GM12801 (cell line): Measurements from ENCODE around the gene CAMKK1.

Experiments used
- CTCF ChIP-seq: IDR thresholded peaks from one replicate; pipeline ENCODE4 v1.5.1; 2011; ENCODE audit warnings: control low read depth; ENCODE audit not compliant: insufficient read length; ENCODE audit errors: extremely low read depth

Gene CAMKK1

GRCh38 chr17:3909257-3909656 lies 16.4 kb upstream of the CAMKK1 start:
- no peak for TF ChIP-seq CTCF

DNA sequence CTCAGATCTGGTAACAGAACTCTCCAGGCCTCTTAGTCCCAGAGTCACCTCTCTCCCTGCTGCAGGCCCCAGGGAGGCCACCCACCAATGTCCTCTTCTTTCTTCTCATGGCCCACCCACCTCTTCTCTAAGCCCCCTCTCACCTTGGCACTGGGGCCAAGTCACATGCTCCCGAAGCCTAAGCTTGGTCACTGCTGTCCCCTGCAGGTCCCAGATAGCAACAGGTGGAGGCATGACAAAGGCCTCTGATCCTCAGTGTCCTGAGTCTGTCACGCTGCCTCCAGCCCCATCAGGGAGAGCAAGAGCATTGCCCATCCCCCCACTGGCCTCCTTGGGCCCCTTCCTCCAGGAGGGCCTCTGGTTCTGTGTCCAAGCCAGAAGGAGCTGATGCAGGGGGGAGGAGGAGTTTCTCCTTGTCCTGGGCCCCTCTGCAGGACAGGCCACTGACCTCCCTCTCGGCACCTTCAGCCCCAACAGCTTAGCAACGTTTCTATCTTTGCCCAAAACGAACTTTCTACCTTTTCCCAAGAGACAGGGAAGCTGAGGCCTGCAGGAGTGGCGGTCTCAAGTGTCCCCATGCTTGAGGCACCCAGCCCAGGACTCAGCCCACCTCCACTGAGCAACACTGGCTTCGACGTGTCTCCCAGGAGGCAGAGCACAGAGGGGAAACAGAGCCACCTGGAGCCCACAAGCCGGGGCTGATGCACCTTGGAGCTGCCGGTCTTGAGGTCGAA lies 14.8 kb upstream of the CAMKK1 start:
- TF ChIP-seq CTCF = no peak

GRCh38 chr17:3906881-3907280 lies 14.0 kb upstream of the CAMKK1 start:
- TF ChIP-seq CTCF = no peak

DNA sequence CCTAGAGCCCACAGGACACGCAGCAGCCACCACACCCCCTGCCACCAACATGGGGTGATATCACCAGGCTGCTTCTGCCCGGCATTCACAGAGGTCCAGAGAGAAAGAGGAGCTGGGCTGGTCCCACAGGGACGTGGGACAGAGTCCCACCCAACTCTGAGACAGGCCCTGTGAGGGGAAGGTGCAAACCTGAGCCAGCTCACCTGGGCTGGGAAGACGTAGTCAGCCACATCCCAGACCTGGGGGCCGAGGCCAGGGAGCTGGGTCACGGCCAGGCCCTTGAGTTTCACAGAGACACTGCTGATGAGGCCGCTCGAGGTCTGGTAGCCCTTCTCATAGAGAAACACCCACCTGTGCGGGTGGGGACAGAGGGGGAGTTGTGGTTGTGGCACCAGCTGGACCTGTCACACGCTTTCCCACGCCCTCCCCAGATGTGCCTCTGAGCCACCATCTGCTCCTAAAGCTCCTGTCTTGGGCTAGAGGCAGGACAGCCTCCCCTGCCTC lies 12.2 kb upstream of the CAMKK1 start:
- TF ChIP-seq CTCF = no peak

DNA sequence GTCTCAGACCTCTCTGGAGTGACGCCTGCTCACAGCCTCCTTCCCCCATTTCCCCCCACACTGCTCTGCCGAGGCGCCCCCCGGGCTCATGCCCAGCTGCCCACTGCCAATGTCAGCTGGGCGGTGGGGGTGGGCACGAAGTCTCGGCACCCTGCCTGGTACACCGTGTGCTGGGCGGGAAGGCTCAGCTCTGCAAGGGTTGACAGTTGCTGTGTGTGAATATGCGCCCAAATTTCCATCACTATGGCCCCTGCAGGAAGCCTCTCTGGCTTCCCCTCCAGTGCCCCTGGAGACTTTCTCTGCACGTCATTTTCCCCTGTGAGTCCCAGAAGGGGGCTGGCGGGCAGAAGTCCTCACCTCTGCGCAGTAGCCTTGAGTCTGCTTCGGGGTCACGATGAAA lies 11.6 kb upstream of the CAMKK1 start:
- TF ChIP-seq CTCF = no peak

DNA sequence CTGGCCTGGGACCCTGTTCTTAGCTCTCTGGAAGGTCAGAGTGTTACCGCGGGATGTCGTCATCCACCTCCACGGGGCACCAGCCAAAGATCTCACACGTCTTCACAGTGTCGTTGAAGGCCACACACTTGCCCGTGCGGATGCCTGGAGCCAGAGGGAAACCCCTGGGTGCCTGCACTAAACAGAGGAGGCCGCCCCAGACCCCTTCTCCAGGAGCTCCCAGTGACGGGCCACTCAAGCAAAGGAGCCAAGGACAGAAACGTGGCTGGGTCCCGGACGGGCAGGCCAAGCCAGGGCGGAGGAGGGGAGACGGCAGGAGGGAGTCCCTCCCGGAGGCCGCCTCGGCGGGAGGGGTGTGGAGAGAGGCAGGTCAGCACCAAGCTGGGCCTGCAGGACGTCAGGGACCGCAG lies 11.0 kb upstream of the CAMKK1 start:
- TF ChIP-seq CTCF = no peak

DNA sequence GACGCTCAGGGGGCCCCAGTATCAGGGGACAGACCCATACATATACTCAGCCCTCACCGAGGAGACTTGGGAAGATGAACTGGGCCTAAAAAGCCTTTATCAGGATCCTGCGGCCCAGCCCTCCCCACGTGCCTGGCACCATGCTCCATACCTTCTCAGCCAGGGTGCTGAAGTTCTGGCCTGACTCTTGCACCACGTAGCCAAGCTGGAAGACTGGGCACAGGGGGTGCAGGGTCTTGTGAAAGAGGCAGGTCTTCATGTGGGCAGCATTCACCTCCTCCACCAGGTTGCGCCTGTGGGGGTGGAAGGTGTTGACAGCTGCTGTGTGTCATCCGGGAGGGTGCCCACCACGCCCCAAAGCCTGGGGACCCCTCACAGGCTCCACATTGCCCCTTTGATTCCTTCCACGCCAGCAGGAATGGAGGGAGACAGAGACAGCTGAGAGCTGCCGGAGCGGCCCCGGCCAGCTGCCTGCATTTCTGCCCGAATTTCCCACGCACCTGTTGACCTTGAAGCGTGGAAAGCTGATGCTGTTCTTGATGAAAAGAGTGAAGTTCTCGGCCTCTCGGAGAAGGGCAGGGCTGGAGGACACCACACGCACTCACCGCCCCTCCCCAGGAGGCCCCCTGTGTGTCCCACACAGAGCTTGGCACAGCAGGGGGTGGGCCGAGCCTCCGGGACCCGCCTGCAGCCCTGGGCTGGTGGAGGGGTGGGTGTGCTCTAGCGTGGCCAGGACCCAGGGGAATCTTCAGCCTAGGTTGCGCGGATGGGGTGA lies 10.4 kb upstream of the CAMKK1 start:
- no peak for TF ChIP-seq CTCF
